D721Med (cell line): ENCODE data around the gene LPCAT1.

Experiments
- DNase-seq: peaks from one replicate; pipeline ENCODE4 v3.0.0; 2011; ENCODE audit warnings: low spot score; ENCODE audit not compliant: insufficient read length
- FAIRE-seq: peaks from 2 replicates; lab custom pipeline; 2011; peaks lifted over from hg19 to GRCh38; lab: Jason Lieb, UNC
- CTCF ChIP-seq: IDR thresholded peaks from 2 replicates; pipeline ENCODE4 v1.5.1; 2012; ENCODE audit warnings: mild to moderate bottlenecking, control low read depth; ENCODE audit not compliant: insufficient read depth; ENCODE audit errors: missing control alignments

The LPCAT1 gene

GRCh38 chr5:1523480-1523792, 324 bp downstream of the LPCAT1 start:
- TF ChIP-seq CTCF, result no peak

GRCh38 chr5:1522601-1523479, 920 bp downstream of the LPCAT1 start:
- DNase-seq, result no peak
- FAIRE-seq, result no peak
- TF ChIP-seq CTCF, result no peak

More at GRCh38 chr5:1523480-1523792, 324 bp downstream of the LPCAT1 start:
- DNase-seq (no peak), FAIRE-seq (no peak)

- no peak for DNase-seq
- no peak for TF ChIP-seq CTCF
- no peak for FAIRE-seq
These were observed 1.8 kb downstream of the LPCAT1 start for GRCh38 chr5:1521671-1522600.

- DNase-seq (peak; percentile 55), FAIRE-seq (peak; percentile 97)
- no peak for TF ChIP-seq CTCF
These were observed 2.8 kb downstream of the LPCAT1 start for GRCh38 chr5:1520791-1521453.

- no peak for TF ChIP-seq CTCF
- no peak for DNase-seq
- FAIRE-seq, result no peak
These were observed 4.0 kb downstream of the LPCAT1 start for GRCh38 chr5:1519631-1520210.

GRCh38 chr5:1517838-1518237, 5.9 kb downstream of the LPCAT1 start:
- FAIRE-seq (no peak), DNase-seq (no peak)
- no peak for TF ChIP-seq CTCF
